Endodermal cell (in vitro differentiated cells): ENCODE measurements around the gene PACS1. TPM values are rescaled to one million over a fixed set of nuclear protein-coding genes. Genes with fewer than 3 reads are reported as not detected.

Experiments
- DNase-seq: peaks from one replicate; pipeline ENCODE4 v3.0.0-alpha.2; 2017
- H3K27ac ChIP-seq: 2 replicates; pipeline ENCODE4 v1.5.1; 2013; ENCODE audit warnings: mild to moderate bottlenecking, low read depth, low read length, moderate library complexity
- H3K27me3 ChIP-seq: 2 replicates; pipeline ENCODE4 v1.6.1; 2013; ENCODE audit warnings: mild to moderate bottlenecking, low read length, moderate library complexity; ENCODE audit not compliant: insufficient read depth, control insufficient read depth, poor library complexity, severe bottlenecking
- H3K36me3 ChIP-seq: 2 replicates; pipeline ENCODE4 v1.7.0; 2013; ENCODE audit warnings: mild to moderate bottlenecking, low read length, moderate library complexity; ENCODE audit not compliant: control insufficient read depth, insufficient read depth
- H3K4me1 ChIP-seq: one replicate; pipeline ENCODE4 v1.7.0; 2013; ENCODE audit warnings: low read length; ENCODE audit not compliant: control insufficient read depth, insufficient read depth
- H3K4me3 ChIP-seq: 2 replicates; pipeline ENCODE4 v1.5.1; 2013; ENCODE audit warnings: mild to moderate bottlenecking, low read length, moderate library complexity
- H3K9ac ChIP-seq: 2 replicates; pipeline ENCODE4 v1.6.1; 2013; ENCODE audit warnings: mild to moderate bottlenecking, low read length, moderate library complexity; ENCODE audit not compliant: poor library complexity, severe bottlenecking; ENCODE audit errors: extremely low read depth
- H3K9me3 ChIP-seq: 2 replicates; pipeline ENCODE4 v1.6.1; 2013; ENCODE audit warnings: mild to moderate bottlenecking, low read length, moderate library complexity; ENCODE audit not compliant: control insufficient read depth
- H3K27ac Mint-ChIP-seq: 2 replicates; pipeline ENCODE4 v1.8.0; 2020; ENCODE audit warnings: mixed read lengths
- H3K27me3 Mint-ChIP-seq: 2 replicates; pipeline ENCODE4 v1.8.0; 2021; ENCODE audit warnings: mild to moderate bottlenecking, mixed read lengths; ENCODE audit not compliant: insufficient read depth
- H3K36me3 Mint-ChIP-seq: 2 replicates; pipeline ENCODE4 v1.8.0; 2020; ENCODE audit warnings: low read depth, mixed read lengths
- H3K4me1 Mint-ChIP-seq: 2 replicates; pipeline ENCODE4 v1.8.0; 2020; ENCODE audit warnings: mixed read lengths
- H3K4me3 Mint-ChIP-seq: 2 replicates; pipeline ENCODE4 v1.8.0; 2020; ENCODE audit warnings: mild to moderate bottlenecking, moderate library complexity, mixed read lengths
- H3K9me3 Mint-ChIP-seq: 2 replicates; pipeline ENCODE4 v1.8.0; 2020; ENCODE audit warnings: mild to moderate bottlenecking, mixed read lengths
- CTCF ChIP-seq: fragments of 200-600 bp; sonication (generic); conservative IDR thresholded peaks from 2 replicates; pipeline ENCODE4 v1.5.0; 2021; ENCODE audit warnings: antibody characterized with exemption, mild to moderate bottlenecking
- WGBS, 2 experiments: methylation state at CpG; one replicate each; pipeline versions ENCODE4 v1.1.5 to v1.1.7; 2013; ENCODE audit warnings: missing lambda C conversion rate in 2 of 2, mixed read lengths in 1 of 2; ENCODE audit not compliant: insufficient coverage in 1 of 2, insufficient read length in 1 of 2; 5-methylcytosine and 5-hydroxymethylcytosine counted together
- total RNA-seq, 2 donors: library from RNA; stranded (reverse); fragmentation: NEBNext Ultra II Directional in 1 of 2; extraction: Animal tissue kit (Norgen Biotek cat#: 25700) in 1 of 2; gene quantifications; 2 replicates in 1 of 2; 3 replicates in 1 of 2; pipeline ENCODE4 v1.2.1, GENCODE V29; 2021

Gene PACS1
- total RNA-seq, 2 donors from 2014 or later, result 67.0 to 67.1 TPM

GRCh38 chr11:66267039-66267378 lies 196.9 kb downstream of the PACS1 start:
- Mint-ChIP-seq H3K4me3 (peak overlapping the region; percentile 79), H3K27ac (peak overlapping the region; percentile 72), H3K27me3 (no peaks in the 10 kb centered on the region), H3K9me3 (no peaks in the 10 kb centered on the region), H3K36me3 (peaks cover 33% of the 10 kb centered on the region), H3K4me1 (peaks cover 13% of the 10 kb centered on the region)
- no peaks in the 10 kb centered on the region for H3K9me3 ChIP-seq
- H3K4me3 ChIP-seq, result no peak overlapping the region
- TF ChIP-seq CTCF, result peak; percentile 32
- H3K27ac ChIP-seq, result no peak overlapping the region
- H3K36me3 ChIP-seq, result peaks cover 49% of the 10 kb centered on the region
- H3K9ac ChIP-seq, result no peak overlapping the region
- DNase-seq, result no peak
- H3K27me3 ChIP-seq, result no peaks in the 10 kb centered on the region
- H3K4me1 ChIP-seq, result no peaks in the 10 kb centered on the region
- 39 to 55% methylated on average over 4 to 13 of the region's 13 CpGs for WGBS, 2 experiments

- Mint-ChIP-seq H3K9me3 (no peaks in the 10 kb centered on the region), H3K36me3 (peaks cover 35% of the 10 kb centered on the region), H3K27ac (peak overlapping the region; percentile 97), H3K4me3 (peak overlapping the region; percentile 79), H3K4me1 (peaks cover 13% of the 10 kb centered on the region), H3K27me3 (no peaks in the 10 kb centered on the region)
- peak overlapping the region; percentile 97 for H3K4me3 ChIP-seq
- no peaks in the 10 kb centered on the region for H3K27me3 ChIP-seq
- peaks cover 49% of the 10 kb centered on the region for H3K36me3 ChIP-seq
- DNase-seq, result peak; percentile 96
- H3K9me3 ChIP-seq, result no peaks in the 10 kb centered on the region
- peak; percentile 24 for TF ChIP-seq CTCF
- peak overlapping the region; percentile 26 for H3K9ac ChIP-seq
- 4 to 5% methylated on average over 48 to 60 of the region's 61 CpGs for WGBS, 2 experiments
- no peaks in the 10 kb centered on the region for H3K4me1 ChIP-seq
- H3K27ac ChIP-seq, result peak overlapping the region; percentile 67
These were observed 197.5 kb downstream of the PACS1 start for GRCh38 chr11:66267379-66268243.

- H3K4me3 ChIP-seq, result peak within 1 kb of the TSS; percentile 97
- Mint-ChIP-seq H3K27me3 (no peaks in the 10 kb centered on the region), H3K4me3 (peak within 1 kb of the TSS; percentile 79), H3K4me1 (peaks cover 13% of the 10 kb centered on the region), H3K27ac (peak within 1 kb of the TSS; percentile 97), H3K9me3 (no peaks in the 10 kb centered on the region), H3K36me3 (peaks cover 40% of the 10 kb centered on the region)
- peak within 1 kb of the TSS; percentile 79 for H3K9ac ChIP-seq
- H3K4me1 ChIP-seq, result no peaks in the 10 kb centered on the region
- TF ChIP-seq CTCF, result no peak
- WGBS, 2 experiments, result 0% methylated on average over 29 to 64 of the region's 64 CpGs
- H3K9me3 ChIP-seq, result no peaks in the 10 kb centered on the region
- peak; percentile 100 for DNase-seq
- H3K27ac ChIP-seq, result peak within 1 kb of the TSS; percentile 89
- H3K36me3 ChIP-seq, result peaks cover 49% of the 10 kb centered on the region
- H3K27me3 ChIP-seq, result no peaks in the 10 kb centered on the region
These were observed 198.3 kb downstream of the PACS1 start, which contains the start of gene RAB1B for GRCh38 chr11:66268244-66268951. TSS of gene RAB1B (plus strand) at chr11:66268639. CDS start at chr11:66268680, 41 bp downstream.
